RWPE2 (cell line): ENCODE measurements around the gene SPATS2.

Experiments used
- ATAC-seq: fragments of 200-7000 bp; cut with Tn5 transposase; 3 replicates; pipeline ENCODE4 v1.9.1; 2021; ENCODE audit warnings: low read depth
- DNase-seq: peaks from one replicate; pipeline ENCODE4 v3.0.0-alpha.2; 2020; ENCODE audit warnings: low spot score
- H3K27ac ChIP-seq: fragments of 450-650 bp; 2 replicates; pipeline ENCODE4 v1.5.1; 2017; ENCODE audit warnings: mild to moderate bottlenecking; ENCODE audit not compliant: poor library complexity, severe bottlenecking
- H3K27me3 ChIP-seq: fragments of 250-450 bp; sonication (Bioruptor Pico); 2 replicates; pipeline ENCODE4 v1.5.1; 2021; ENCODE audit warnings: mild to moderate bottlenecking, moderate library complexity; ENCODE audit not compliant: insufficient read depth, poor library complexity, severe bottlenecking
- H3K36me3 ChIP-seq: fragments of 250-450 bp; sonication (Bioruptor Pico); 2 replicates; pipeline ENCODE4 v1.5.1; 2020; ENCODE audit warnings: low read depth, mild to moderate bottlenecking, moderate library complexity
- H3K4me1 ChIP-seq: fragments of 250-450 bp; sonication (Bioruptor Pico); 2 replicates; pipeline ENCODE4 v1.5.1; 2021; ENCODE audit warnings: mild to moderate bottlenecking, moderate library complexity; ENCODE audit not compliant: insufficient read depth, poor library complexity, severe bottlenecking
- H3K4me3 ChIP-seq: fragments of 250-450 bp; sonication (Bioruptor Pico); 2 replicates; pipeline ENCODE4 v1.5.1; 2021; ENCODE audit warnings: mild to moderate bottlenecking, moderate library complexity; ENCODE audit not compliant: severe bottlenecking
- H3K9me3 ChIP-seq: fragments of 250-450 bp; sonication (Bioruptor Pico); 2 replicates; pipeline ENCODE4 v1.5.1; 2021; ENCODE audit warnings: mild to moderate bottlenecking, moderate library complexity; ENCODE audit not compliant: severe bottlenecking
- TF ChIP-seq, protein P1 (sequence below): fragments of 450-650 bp; IDR thresholded peaks from one replicate; pipeline ENCODE4 v1.5.1; 2017; ENCODE audit warnings: mild to moderate bottlenecking, moderate library complexity; ENCODE audit not compliant: poor library complexity, severe bottlenecking

SPATS2 gene

GRCh38 chr12:49491823-49492222, 124.6 kb downstream of the SPATS2 start:
- Histone ChIP-seq H3K4me1 (peaks cover 37% of the 10 kb centered on the region), H3K27me3 (no peaks in the 10 kb centered on the region), H3K36me3 (peaks cover 52% of the 10 kb centered on the region), H3K4me3 (no peak overlapping the region), H3K9me3 (no peaks in the 10 kb centered on the region), H3K27ac (peak overlapping the region; percentile 78)
- TF ChIP-seq, protein P1, sequence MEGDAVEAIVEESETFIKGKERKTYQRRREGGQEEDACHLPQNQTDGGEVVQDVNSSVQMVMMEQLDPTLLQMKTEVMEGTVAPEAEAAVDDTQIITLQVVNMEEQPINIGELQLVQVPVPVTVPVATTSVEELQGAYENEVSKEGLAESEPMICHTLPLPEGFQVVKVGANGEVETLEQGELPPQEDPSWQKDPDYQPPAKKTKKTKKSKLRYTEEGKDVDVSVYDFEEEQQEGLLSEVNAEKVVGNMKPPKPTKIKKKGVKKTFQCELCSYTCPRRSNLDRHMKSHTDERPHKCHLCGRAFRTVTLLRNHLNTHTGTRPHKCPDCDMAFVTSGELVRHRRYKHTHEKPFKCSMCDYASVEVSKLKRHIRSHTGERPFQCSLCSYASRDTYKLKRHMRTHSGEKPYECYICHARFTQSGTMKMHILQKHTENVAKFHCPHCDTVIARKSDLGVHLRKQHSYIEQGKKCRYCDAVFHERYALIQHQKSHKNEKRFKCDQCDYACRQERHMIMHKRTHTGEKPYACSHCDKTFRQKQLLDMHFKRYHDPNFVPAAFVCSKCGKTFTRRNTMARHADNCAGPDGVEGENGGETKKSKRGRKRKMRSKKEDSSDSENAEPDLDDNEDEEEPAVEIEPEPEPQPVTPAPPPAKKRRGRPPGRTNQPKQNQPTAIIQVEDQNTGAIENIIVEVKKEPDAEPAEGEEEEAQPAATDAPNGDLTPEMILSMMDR = no peak
- ATAC-seq (peak; percentile 66), DNase-seq (no peak)

- Histone ChIP-seq H3K9me3 (no peaks in the 10 kb centered on the region), H3K4me3 (no peak overlapping the region), H3K27me3 (no peaks in the 10 kb centered on the region), H3K4me1 (peaks cover 34% of the 10 kb centered on the region), H3K36me3 (peaks cover 49% of the 10 kb centered on the region), H3K27ac (no peak overlapping the region)
- no peak for DNase-seq
- no peak for ATAC-seq
- TF ChIP-seq, protein P1 = no peak
Observed at GRCh38 chr12:49493900-49494299, 126.6 kb downstream of the SPATS2 start.

DNA sequence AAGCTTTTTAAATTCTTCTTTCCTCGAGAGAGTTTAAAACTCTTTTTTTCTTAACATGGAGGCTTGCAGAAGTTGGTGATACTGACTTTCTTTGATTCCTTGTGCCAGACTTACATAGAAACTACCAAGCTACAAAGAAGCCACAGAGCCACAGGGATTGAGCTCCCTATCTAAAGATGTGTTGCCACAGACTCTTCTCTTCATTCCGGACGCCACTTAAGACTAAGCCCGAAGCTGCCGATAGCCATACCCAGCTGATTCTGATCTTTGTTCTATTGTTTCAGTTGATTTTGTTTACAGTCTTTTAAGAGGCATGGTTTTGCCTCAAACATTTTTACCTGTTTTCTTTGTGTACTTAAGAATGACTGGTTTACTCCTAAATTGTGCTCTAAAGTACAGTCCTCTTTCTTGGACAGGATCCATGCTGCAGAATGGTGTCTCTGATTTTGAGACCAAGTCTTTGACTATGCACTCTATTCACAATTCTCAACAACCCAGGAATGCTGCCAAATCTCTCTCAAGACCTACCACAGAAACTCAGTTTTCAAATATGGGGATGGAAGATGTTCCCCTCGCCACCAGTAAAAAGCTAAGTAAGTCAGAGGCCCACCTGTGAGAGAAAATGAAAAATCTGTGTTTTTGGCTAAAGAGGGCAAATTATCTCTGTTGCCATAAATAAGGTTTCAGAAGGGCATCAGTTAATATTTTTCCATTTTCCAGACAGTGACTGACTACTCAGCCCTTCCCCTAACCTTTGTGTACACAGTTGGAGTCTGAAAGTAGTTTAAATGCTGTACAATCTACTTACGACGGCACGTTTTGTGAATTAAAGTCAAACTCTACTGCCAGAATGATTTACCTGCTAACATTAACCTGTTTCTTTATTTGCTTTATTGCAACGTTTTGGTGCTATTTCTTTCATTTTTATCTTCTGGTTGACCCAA, 129.4 kb downstream of the SPATS2 start:
- H3K4me1 ChIP-seq = peaks cover 6% of the 10 kb centered on the region
- no peaks in the 10 kb centered on the region for H3K9me3 ChIP-seq
- H3K27me3 ChIP-seq = no peaks in the 10 kb centered on the region
- no peak overlapping the region for H3K27ac ChIP-seq
- DNase-seq = no peak
- TF ChIP-seq, protein P1 = no peak
- no peak overlapping the region for H3K4me3 ChIP-seq
- no peak for ATAC-seq
- peaks cover 61% of the 10 kb centered on the region for H3K36me3 ChIP-seq

DNA sequence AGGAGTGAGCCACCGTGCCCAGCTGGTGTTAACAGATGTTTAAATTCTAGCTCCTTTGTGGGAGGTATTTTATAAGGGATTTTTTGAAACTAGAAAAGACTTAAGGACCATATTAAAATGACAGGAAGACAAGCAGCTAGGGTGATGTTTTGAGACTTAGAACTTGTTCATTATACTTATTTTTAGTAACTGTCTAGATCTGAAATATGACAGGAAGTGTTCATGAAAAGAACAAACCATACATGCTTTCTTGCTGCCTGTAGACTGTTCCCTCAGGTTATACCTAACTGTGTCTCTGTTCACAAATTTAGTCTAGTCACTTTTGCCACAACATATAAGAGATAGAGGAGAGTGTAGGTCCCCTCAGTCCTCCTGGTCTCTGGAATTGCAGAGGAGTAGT, 134.6 kb downstream of the SPATS2 start:
- TF ChIP-seq, protein P1 = no peak
- Histone ChIP-seq H3K9me3 (no peaks in the 10 kb centered on the region), H3K4me3 (no peak overlapping the region), H3K4me1 (peaks cover 39% of the 10 kb centered on the region), H3K27ac (peak overlapping the region; percentile 94), H3K36me3 (peaks cover 59% of the 10 kb centered on the region), H3K27me3 (no peaks in the 10 kb centered on the region)
- ATAC-seq = no peak
- no peak for DNase-seq

- no peak overlapping the region for H3K4me3 ChIP-seq
- no peaks in the 10 kb centered on the region for H3K27me3 ChIP-seq
- ATAC-seq (no peak), DNase-seq (no peak)
- TF ChIP-seq, protein P1 = no peak
- peaks cover 44% of the 10 kb centered on the region for H3K4me1 ChIP-seq
- peak overlapping the region; percentile 94 for H3K27ac ChIP-seq
- H3K9me3 ChIP-seq = no peaks in the 10 kb centered on the region
- peaks cover 58% of the 10 kb centered on the region for H3K36me3 ChIP-seq
Observed at GRCh38 chr12:49502590-49502989, 135.3 kb downstream of the SPATS2 start.
